ENCODE results near the gene BIN1. TPM values are rescaled to one million over a fixed set of nuclear protein-coding genes. Genes with fewer than 3 reads are reported as not detected.

BIN1 gene
- total RNA-seq, 1 donor from 2014 or later = 71.6 TPM

DNA sequence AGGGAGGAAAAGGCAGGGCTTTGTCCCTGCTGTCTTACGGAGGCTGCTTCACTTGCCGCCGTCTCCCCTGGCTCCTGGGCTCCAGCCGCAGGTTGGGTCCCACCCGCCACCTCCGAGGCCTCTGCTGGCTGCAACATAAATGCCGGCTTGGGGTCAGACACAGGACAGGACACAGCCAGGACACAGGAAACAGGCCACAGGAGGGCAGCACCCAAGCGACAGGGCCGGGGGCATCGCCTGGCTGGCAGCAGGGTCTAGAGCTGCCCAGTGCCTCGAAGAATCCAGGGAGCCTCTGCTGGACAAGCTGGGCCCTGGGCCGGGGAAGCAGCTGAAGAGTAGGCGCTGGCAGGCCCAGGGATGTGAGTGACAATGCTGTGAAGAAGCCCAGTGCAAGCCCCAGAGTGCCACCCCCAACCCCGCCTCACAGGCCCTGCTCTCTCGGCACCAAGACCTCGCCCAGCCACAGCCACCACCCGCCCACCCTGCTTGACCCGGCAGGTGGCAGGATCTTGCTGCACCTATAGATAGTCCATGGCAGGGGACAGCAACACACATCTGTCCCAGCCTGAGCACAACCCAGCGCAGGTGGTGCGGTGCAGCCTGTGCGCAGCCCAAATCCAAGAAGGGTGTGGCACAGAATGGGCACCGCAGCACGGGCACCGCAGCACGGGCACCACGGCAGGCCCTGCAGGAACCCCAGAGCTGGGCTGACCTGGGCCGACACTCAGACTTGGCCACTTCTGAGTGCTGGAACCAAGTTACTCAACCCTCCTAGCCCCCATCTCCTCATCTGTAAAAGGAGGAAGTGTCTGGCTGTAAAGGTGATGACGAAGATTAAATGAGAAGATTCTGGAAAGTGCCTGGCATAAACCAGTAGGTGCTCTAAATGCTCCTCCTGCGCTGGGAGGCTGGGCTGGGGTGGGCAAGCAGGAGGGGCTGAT, 55.6 kb downstream of the BIN1 start:
- peak in 1 of 2 donors; percentile 60 for DNase-seq (ENCODE audit: low spot score in 2 of 2)
- H3K27ac ChIP-seq = no peak overlapping the region
- no peaks in the 10 kb centered on the region for H3K4me1 ChIP-seq
- no peaks in the 10 kb centered on the region for H3K9me3 ChIP-seq
- TF ChIP-seq, protein P1, sequence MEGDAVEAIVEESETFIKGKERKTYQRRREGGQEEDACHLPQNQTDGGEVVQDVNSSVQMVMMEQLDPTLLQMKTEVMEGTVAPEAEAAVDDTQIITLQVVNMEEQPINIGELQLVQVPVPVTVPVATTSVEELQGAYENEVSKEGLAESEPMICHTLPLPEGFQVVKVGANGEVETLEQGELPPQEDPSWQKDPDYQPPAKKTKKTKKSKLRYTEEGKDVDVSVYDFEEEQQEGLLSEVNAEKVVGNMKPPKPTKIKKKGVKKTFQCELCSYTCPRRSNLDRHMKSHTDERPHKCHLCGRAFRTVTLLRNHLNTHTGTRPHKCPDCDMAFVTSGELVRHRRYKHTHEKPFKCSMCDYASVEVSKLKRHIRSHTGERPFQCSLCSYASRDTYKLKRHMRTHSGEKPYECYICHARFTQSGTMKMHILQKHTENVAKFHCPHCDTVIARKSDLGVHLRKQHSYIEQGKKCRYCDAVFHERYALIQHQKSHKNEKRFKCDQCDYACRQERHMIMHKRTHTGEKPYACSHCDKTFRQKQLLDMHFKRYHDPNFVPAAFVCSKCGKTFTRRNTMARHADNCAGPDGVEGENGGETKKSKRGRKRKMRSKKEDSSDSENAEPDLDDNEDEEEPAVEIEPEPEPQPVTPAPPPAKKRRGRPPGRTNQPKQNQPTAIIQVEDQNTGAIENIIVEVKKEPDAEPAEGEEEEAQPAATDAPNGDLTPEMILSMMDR (IDR thresholded peaks at IDR 0.05) = no peak
- no peak overlapping the region for H3K4me3 ChIP-seq
- H3K36me3 ChIP-seq = no peaks in the 10 kb centered on the region
- no peaks in the 10 kb centered on the region for H3K27me3 ChIP-seq
- intact Hi-C loops (cut with DNase I) = no loop called here

DNA sequence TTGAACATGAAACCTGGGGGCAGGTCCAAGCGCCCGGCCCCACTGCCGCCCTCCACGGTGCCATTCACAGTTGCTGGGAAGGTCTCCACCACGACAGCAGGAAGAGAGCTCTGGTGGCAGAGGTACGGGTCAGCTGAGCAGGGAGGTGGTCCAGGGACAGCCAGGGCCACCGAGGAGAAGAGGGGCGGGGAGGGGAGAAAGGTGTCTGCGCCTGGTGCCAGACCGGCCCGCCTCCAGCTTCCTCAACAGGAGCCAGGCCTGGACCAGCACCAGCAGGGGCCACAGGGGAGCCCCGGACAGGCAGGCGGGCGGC, 56.2 kb downstream of the BIN1 start:
- Histone ChIP-seq H3K36me3 (no peaks in the 10 kb centered on the region), H3K9me3 (no peaks in the 10 kb centered on the region), H3K4me3 (no peak overlapping the region), H3K27ac (no peak overlapping the region), H3K4me1 (no peaks in the 10 kb centered on the region), H3K27me3 (no peaks in the 10 kb centered on the region)
- DNase-seq (ENCODE audit: low spot score in 2 of 2) = peak in 1 of 2 donors; percentile 66
- TF ChIP-seq, protein P1 (IDR thresholded peaks at IDR 0.05) = no peak
- intact Hi-C loops (cut with DNase I) = no loop called here

DNA sequence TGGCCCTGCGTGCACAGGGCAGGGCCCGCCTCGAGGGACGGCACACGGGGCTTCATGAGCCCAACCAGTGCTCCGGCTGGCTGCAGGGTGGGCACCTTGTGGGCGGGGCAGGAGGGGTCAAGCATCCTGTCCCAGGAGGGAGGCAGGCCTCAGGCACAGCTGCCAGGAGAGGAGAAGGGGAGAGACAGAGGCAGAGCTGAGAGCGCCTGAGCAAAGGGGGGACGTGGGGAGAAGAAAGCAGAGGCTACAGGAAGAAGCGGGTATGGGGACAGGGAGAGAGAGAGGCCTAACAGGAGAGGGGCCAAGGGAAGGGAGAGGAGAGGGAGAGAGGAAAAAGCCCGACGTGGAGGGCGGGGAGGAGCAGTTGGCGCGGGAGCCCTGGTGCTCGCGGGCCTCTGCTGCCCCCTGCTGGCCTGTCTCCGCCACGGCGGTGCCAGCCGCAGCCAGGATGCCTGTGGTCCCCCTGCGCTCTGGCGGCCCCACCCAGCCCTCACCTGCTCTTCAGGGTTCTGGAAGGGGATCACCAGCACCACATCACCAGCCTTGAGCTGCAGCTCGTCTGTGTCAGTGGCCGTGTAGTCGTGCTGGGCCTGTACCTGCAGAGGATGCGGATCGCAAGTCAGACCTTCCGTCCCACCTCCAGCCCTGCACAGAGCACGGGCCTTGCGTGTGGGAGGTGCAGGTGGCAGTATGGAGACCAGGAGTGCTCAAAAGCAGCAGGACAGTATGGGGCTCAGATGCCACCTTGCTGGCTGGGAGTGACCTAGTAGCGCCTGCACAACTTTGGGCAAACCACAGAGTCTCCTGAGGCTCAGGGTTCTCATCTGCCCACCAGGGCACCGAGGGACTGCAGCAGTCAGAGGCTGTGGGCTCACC, 56.8 kb downstream of the BIN1 start:
- no peaks in the 10 kb centered on the region for H3K36me3 ChIP-seq
- peak in 1 of 2 donors; percentile 66 for DNase-seq (ENCODE audit: low spot score in 2 of 2)
- intact Hi-C loops (cut with DNase I) = no loop called here
- no peaks in the 10 kb centered on the region for H3K4me1 ChIP-seq
- H3K27me3 ChIP-seq = no peaks in the 10 kb centered on the region
- TF ChIP-seq, protein P1 (IDR thresholded peaks at IDR 0.05) = peak; percentile 67 to 96 (median 94)
- H3K27ac ChIP-seq = no peak overlapping the region
- no peaks in the 10 kb centered on the region for H3K9me3 ChIP-seq
- H3K4me3 ChIP-seq = no peak overlapping the region

DNA sequence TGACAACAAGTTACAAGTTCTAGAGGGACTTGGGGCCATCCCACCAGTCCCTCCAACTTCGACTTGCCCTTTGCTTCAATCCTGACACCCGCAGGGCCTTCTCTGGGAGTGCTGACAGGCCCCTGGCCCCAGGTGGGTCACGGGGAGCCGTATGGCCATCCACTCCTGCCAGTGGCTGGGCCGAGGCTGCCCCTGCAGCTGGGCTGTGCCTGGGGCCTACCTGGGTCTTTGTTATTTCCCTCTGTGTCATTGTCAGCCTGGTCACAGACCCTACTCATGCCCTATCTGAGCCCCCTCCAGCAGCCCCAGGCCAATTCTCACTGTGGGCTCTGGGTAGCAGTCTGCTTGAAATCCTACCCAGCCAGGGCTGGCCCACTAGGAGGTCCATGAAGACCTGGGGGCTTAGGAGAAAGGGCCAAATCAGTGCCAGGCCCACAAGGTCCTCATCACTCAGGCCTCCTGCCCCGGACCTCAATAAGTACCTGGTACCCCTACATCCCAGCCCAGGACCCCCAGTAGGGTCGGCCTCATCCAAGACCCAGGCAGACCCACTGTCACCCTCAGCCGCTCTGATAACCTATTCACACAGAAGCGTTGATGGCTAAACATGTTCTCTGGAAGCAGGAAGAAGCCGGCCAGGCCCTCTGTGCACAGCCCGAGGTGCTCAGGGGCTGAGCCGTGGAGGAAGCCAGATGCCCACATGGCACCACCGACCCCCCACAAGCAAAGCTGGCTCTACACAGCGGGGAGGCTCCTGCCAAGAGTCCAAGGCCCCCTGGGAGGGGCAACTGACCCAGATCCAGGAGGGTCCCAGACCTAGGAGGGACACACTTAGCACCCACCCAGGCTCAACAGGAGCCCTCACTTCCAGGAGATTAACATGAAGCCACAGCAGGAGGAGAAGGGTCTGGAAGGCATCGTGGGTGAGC, 57.7 kb downstream of the BIN1 start:
- peak in 1 of 2 donors; percentile 59 for DNase-seq (ENCODE audit: low spot score in 2 of 2)
- intact Hi-C loops (cut with DNase I) = no loop called here
- Histone ChIP-seq H3K9me3 (no peaks in the 10 kb centered on the region), H3K4me3 (no peak overlapping the region), H3K36me3 (no peaks in the 10 kb centered on the region), H3K27ac (no peak overlapping the region), H3K27me3 (no peaks in the 10 kb centered on the region), H3K4me1 (no peaks in the 10 kb centered on the region)
- TF ChIP-seq, protein P1 (IDR thresholded peaks at IDR 0.05) = no peak

DNA sequence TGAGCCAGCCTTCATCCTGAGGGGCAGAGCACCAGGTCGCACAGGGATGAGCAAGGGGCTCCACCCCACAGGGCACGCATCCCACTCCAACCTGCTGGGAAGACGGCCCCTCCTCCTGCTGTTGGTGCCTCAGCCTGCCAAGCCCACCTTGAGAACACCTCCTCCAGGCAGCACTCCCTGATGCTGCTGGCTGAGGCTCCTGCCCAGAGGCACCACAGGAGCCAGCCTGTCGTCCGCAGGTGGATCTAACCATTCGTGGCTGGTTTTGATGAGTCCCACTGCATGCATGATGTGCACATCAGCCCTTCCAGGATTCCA, 58.4 kb downstream of the BIN1 start:
- DNase-seq (ENCODE audit: low spot score in 2 of 2) = peak in 1 of 2 donors; percentile 60
- H3K27ac ChIP-seq = no peak overlapping the region
- no peak overlapping the region for H3K4me3 ChIP-seq
- H3K27me3 ChIP-seq = no peaks in the 10 kb centered on the region
- H3K36me3 ChIP-seq = no peaks in the 10 kb centered on the region
- no peaks in the 10 kb centered on the region for H3K9me3 ChIP-seq
- intact Hi-C loops (cut with DNase I) = no loop called here
- no peaks in the 10 kb centered on the region for H3K4me1 ChIP-seq
- TF ChIP-seq, protein P1 (IDR thresholded peaks at IDR 0.05) = no peak

Data from ascending aorta (tissue), 2 donors.